DOHH2 (cell line): ENCODE results near the gene ITGA1.

Experiments
- H3F3A ChIP-seq: fragments of 200-600 bp; sonication (generic), shearing (Covaris generic); 2 replicates; pipeline ENCODE4 v1.6.0; 2016; ENCODE audit warnings: antibody characterized with exemption, mild to moderate bottlenecking; ENCODE audit not compliant: control insufficient read depth, insufficient read depth
- H3K27ac ChIP-seq: fragments of 200-600 bp; sonication (generic); 2 replicates; pipeline ENCODE4 v1.5.1; 2014; ENCODE audit warnings: low read depth, mild to moderate bottlenecking, low read length, moderate library complexity
- H3K27me3 ChIP-seq: fragments of 200-600 bp; sonication (generic); 2 replicates; pipeline ENCODE4 v1.6.1; 2014; ENCODE audit warnings: mild to moderate bottlenecking, low read length, mixed read lengths; ENCODE audit not compliant: control insufficient read depth
- H3K36me3 ChIP-seq: fragments of 200-600 bp; sonication (generic); 2 replicates; pipeline ENCODE4 v1.6.1; 2014; ENCODE audit warnings: mild to moderate bottlenecking, low read length, moderate library complexity, mixed read lengths; ENCODE audit not compliant: control insufficient read depth
- H3K4me1 ChIP-seq: fragments of 200-600 bp; sonication (generic); 2 replicates; pipeline ENCODE4 v1.6.1; 2014; ENCODE audit warnings: mild to moderate bottlenecking, low read length, mixed read lengths; ENCODE audit not compliant: control insufficient read depth
- H3K4me2 ChIP-seq: fragments of 200-600 bp; sonication (generic); 2 replicates; pipeline ENCODE4 v1.6.0; 2014; ENCODE audit warnings: mild to moderate bottlenecking, low read length, moderate library complexity
- H3K4me3 ChIP-seq: fragments of 200-600 bp; sonication (generic); 2 replicates; pipeline ENCODE4 v1.5.1; 2014; ENCODE audit warnings: mild to moderate bottlenecking, low read length, mixed read lengths
- H3K79me2 ChIP-seq: fragments of 200-600 bp; sonication (generic); 2 replicates; pipeline ENCODE4 v1.6.1; 2014; ENCODE audit warnings: mild to moderate bottlenecking, low read length, mixed read lengths; ENCODE audit not compliant: control insufficient read depth
- H3K9me2 ChIP-seq: fragments of 200-600 bp; sonication (generic); replicated peaks from 2 replicates; pipeline ENCODE4 v1.6.1; 2014; ENCODE audit warnings: mild to moderate bottlenecking, low read length, mixed read lengths; ENCODE audit not compliant: control insufficient read depth
- H3K9me3 ChIP-seq: fragments of 200-600 bp; sonication (generic); 2 replicates; pipeline ENCODE4 v1.6.1; 2014; ENCODE audit warnings: antibody characterized with exemption, low read length, mixed read lengths; ENCODE audit not compliant: control insufficient read depth, insufficient read depth
- H4K20me1 ChIP-seq: fragments of 200-600 bp; sonication (generic); 2 replicates; pipeline ENCODE4 v1.6.0; 2014; ENCODE audit warnings: low read depth, mild to moderate bottlenecking, antibody characterized with exemption, low read length, moderate library complexity; ENCODE audit not compliant: control insufficient read depth, insufficient read depth
- EZH2phosphoT487 ChIP-seq: fragments of 200-600 bp; sonication (generic); IDR thresholded peaks from 2 replicates; pipeline ENCODE4 v1.6.1; 2017; ENCODE audit warnings: borderline replicate concordance, mild to moderate bottlenecking, antibody characterized with exemption, low read length, moderate library complexity, mixed read lengths
- TF ChIP-seq, protein P1 (sequence below): fragments of 200-600 bp; sonication (generic); IDR thresholded peaks from one replicate; pipeline ENCODE4 v1.5.1; 2014; ENCODE audit warnings: antibody characterized with exemption, mild to moderate bottlenecking, low read depth, low read length; ENCODE audit not compliant: poor library complexity, severe bottlenecking

The ITGA1 gene

DNA sequence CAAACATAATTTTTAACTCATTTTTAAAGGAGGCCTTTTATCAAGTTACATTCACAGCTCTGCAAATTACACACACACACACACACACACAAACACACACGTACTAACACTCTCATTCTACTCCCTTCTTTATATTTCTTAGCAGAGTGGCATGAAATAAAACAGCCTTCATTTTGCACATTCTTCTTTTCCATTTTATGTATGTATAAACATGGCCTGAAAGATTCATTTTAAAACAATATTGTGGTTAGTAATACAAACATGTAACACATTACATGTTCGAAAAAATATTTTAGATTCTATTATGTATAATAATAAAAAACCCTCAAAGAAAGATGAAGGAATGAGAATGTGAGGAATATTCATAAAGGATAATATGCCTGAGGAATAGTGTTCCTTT, 115.4 kb downstream of the ITGA1 start:
- Histone ChIP-seq H3K4me1 (no peaks in the 10 kb centered on the region), H3K27me3 (no peaks in the 10 kb centered on the region), H4K20me1 (no peaks in the 10 kb centered on the region), H3F3A (no peaks in the 10 kb centered on the region), H3K9me2 (no peaks in the 10 kb centered on the region; the same call in 1 of the 2 replicates), H3K9me3 (no peaks in the 10 kb centered on the region), H3K4me2 (no peak overlapping the region), H3K27ac (no peak overlapping the region), H3K79me2 (no peaks in the 10 kb centered on the region), H3K36me3 (no peaks in the 10 kb centered on the region), H3K4me3 (no peak overlapping the region)
- TF ChIP-seq EZH2phosphoT487 = no peak
- TF ChIP-seq, protein P1, sequence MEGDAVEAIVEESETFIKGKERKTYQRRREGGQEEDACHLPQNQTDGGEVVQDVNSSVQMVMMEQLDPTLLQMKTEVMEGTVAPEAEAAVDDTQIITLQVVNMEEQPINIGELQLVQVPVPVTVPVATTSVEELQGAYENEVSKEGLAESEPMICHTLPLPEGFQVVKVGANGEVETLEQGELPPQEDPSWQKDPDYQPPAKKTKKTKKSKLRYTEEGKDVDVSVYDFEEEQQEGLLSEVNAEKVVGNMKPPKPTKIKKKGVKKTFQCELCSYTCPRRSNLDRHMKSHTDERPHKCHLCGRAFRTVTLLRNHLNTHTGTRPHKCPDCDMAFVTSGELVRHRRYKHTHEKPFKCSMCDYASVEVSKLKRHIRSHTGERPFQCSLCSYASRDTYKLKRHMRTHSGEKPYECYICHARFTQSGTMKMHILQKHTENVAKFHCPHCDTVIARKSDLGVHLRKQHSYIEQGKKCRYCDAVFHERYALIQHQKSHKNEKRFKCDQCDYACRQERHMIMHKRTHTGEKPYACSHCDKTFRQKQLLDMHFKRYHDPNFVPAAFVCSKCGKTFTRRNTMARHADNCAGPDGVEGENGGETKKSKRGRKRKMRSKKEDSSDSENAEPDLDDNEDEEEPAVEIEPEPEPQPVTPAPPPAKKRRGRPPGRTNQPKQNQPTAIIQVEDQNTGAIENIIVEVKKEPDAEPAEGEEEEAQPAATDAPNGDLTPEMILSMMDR = no peak

DNA sequence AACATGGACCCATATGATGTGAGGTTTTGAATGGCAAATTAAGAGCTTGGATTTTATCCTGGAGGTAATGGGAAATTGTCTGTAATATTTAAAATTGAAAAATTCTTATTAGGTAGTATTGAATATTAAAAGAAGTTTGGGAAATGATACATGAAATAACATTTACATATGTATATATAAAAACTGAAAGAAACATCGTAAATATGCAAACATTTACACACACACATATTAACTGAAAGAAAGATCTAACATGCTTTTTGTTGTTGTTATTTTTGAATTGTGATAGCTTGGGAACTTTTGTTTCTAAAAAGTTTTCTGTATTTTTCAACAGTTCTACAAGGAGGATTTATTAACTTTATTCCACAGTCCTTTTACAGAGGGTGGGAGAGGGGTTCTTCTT, 118.6 kb downstream of the ITGA1 start:
- H4K20me1 ChIP-seq = no peaks in the 10 kb centered on the region
- no peaks in the 10 kb centered on the region for H3K27me3 ChIP-seq
- no peak overlapping the region for H3K4me2 ChIP-seq
- no peaks in the 10 kb centered on the region for H3K79me2 ChIP-seq
- H3K27ac ChIP-seq = no peak overlapping the region
- no peak for TF ChIP-seq EZH2phosphoT487
- TF ChIP-seq, protein P1 = no peak
- no peaks in the 10 kb centered on the region for H3K36me3 ChIP-seq
- no peak overlapping the region for H3K4me3 ChIP-seq
- H3K9me2 ChIP-seq = no peaks in the 10 kb centered on the region; the same call in 1 of the 2 replicates
- H3K4me1 ChIP-seq = no peaks in the 10 kb centered on the region
- H3K9me3 ChIP-seq = no peaks in the 10 kb centered on the region
- H3F3A ChIP-seq = peaks cover 7% of the 10 kb centered on the region; the same call in 1 of the 2 replicates

DNA sequence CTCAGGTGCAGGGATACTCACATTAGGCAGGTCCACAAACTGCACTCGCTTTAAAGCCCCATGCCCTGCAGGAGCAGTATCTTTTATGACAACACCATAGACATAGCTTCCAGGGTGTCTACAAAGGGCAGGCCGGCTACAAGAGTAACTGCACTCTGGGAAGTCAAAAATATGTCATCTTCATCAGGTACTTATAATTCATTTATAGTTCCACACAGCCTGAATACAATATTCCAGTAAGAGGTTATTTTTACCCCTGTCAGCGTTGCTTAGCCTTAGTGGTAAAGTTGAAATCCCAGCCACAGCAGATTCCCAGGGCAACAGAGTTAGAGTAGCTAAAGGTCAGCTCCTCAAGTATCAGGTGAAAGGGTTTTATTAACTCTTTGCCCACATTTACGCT, 119.1 kb downstream of the ITGA1 start:
- peaks cover 7% of the 10 kb centered on the region; the same call in 1 of the 2 replicates for H3F3A ChIP-seq
- no peaks in the 10 kb centered on the region for H4K20me1 ChIP-seq
- H3K36me3 ChIP-seq = no peaks in the 10 kb centered on the region
- H3K27me3 ChIP-seq = no peaks in the 10 kb centered on the region
- H3K9me3 ChIP-seq = no peaks in the 10 kb centered on the region
- no peak overlapping the region for H3K4me3 ChIP-seq
- H3K9me2 ChIP-seq = no peaks in the 10 kb centered on the region; the same call in 1 of the 2 replicates
- no peak overlapping the region for H3K4me2 ChIP-seq
- no peaks in the 10 kb centered on the region for H3K79me2 ChIP-seq
- TF ChIP-seq EZH2phosphoT487 = no peak
- TF ChIP-seq, protein P1 = no peak
- H3K4me1 ChIP-seq = no peaks in the 10 kb centered on the region
- no peak overlapping the region for H3K27ac ChIP-seq

DNA sequence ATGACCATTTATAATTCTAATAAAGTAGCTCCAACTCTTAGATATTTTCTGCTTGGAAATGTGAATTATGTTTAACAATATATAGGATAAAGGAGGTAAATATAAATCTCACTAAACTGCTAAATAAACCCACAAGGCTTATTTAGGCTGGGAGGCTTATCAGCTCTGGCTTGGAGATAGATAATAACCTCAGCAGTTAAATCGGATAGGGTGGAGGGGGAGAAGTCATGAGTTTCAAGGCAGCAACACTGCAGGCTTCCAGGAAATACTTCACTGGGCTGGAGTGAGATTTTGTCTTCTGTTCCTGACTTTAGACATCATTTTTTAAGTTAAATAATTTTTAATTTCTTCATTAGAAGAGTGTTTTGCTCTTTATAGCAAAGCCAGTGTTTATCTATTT, 121.5 kb downstream of the ITGA1 start:
- Histone ChIP-seq H4K20me1 (no peaks in the 10 kb centered on the region), H3K4me3 (no peak overlapping the region), H3K27ac (no peak overlapping the region)

More for the DNA sequence above, 121.5 kb downstream of the ITGA1 start:
- no peak for TF ChIP-seq EZH2phosphoT487
- TF ChIP-seq, protein P1 = no peak
- Histone ChIP-seq H3F3A (peaks cover 7% of the 10 kb centered on the region; the same call in 1 of the 2 replicates), H3K9me3 (no peaks in the 10 kb centered on the region), H3K27me3 (no peaks in the 10 kb centered on the region), H3K9me2 (no peaks in the 10 kb centered on the region), H3K79me2 (no peaks in the 10 kb centered on the region), H3K4me2 (no peak overlapping the region), H3K36me3 (no peaks in the 10 kb centered on the region), H3K4me1 (no peaks in the 10 kb centered on the region)
